ENCODE data around the gene GEMIN7.

GEMIN7 gene

GRCh38 chr19:45097776-45098520, 18.9 kb downstream of the GEMIN7 start:
- H4K20me1 ChIP-seq (ENCODE audit: low read depth, low read length) = no peaks in the 10 kb centered on the region; the same call in 1 of the 2 replicates
- H3K9me3 ChIP-seq (ENCODE audit: insufficient read depth, low read length) = no peaks in the 10 kb centered on the region
- peaks cover 98% of the 10 kb centered on the region for H3K79me2 ChIP-seq (ENCODE audit: insufficient read depth, low read length)
- H3K4me3 ChIP-seq (ENCODE audit: insufficient read depth, low read length, poor library complexity, severe bottlenecking) = no peak overlapping the region
- H3F3A ChIP-seq (ENCODE audit: insufficient read depth) = no peaks in the 10 kb centered on the region
- H3K9ac ChIP-seq (ENCODE audit: low read length) = no peak overlapping the region
- H3K27me3 ChIP-seq (ENCODE audit: low read length) = no peaks in the 10 kb centered on the region
- H3K9me2 ChIP-seq (replicated peaks; ENCODE audit: insufficient read depth, low read length) = no peaks in the 10 kb centered on the region
- H3K36me3 ChIP-seq (ENCODE audit: low read length) = no peaks in the 10 kb centered on the region
- no peak overlapping the region for H2AFZ ChIP-seq (ENCODE audit: low read depth, low read length, severe bottlenecking)
- TF ChIP-seq EZH2phosphoT487 (conservative IDR thresholded peaks at IDR 0.05; ENCODE audit: low read length) (no peak), CTCF (IDR thresholded peaks at IDR 0.05; ENCODE audit: insufficient read depth, low read length, poor library complexity, severe bottlenecking) (no peak)
- H3K27ac ChIP-seq (ENCODE audit: low read depth, low read length) = no peak overlapping the region
- no peak overlapping the region for H3K4me2 ChIP-seq (ENCODE audit: low read depth, low read length, poor library complexity, severe bottlenecking)

DNA sequence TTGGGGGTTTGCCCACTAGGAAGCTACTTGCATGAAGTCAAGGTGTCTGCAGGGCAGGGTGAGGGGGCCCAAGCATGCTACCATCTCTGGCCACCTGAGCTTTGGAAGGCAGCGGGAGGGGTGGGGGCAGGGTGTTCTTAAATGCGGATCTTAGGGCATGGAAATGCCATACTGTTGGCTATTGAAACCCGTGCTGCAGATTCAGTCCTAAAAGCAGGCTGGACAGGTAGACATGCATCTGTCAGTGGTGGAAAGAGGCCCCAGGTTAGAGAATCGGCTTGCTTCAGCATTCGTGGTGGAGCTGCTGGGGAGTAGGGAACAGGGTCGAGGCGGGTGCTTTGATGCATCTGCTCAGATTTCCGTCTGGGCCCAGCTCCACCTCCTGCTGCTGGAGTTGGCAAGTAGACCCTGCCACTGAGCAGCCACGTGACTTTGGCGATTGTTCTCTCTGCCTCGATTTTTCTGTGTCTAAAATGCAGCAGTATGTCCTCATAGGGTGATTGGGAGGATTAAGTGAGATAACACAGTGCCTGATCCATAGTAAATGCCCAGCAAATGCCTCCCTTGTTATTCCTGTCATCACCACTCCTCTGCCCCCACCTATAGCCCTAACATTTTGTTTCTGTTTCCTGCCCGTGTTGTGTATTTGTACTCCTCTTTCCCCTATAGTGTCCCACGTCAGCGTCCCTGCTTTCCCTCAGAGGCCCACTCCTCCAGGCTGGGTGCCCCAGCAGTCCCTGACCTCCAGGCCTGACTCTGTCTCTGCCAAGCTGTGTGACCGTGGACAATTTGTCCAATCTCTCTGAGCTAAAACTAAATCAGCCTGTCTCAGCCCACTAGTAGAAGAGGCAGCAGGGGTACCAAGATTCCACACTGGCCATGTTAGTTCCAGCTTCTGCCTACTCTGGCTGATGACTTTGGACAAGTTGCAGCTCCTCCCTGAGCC, 19.7 kb downstream of the GEMIN7 start:
- Histone ChIP-seq H3K36me3 (ENCODE audit: low read length) (no peaks in the 10 kb centered on the region), H3K27me3 (ENCODE audit: low read length) (no peaks in the 10 kb centered on the region), H3K9ac (ENCODE audit: low read length) (no peak overlapping the region), H3F3A (ENCODE audit: insufficient read depth) (no peaks in the 10 kb centered on the region), H2AFZ (ENCODE audit: low read depth, low read length, severe bottlenecking) (no peak overlapping the region), H3K9me3 (ENCODE audit: insufficient read depth, low read length) (no peaks in the 10 kb centered on the region), H3K9me2 (replicated peaks; ENCODE audit: insufficient read depth, low read length) (no peaks in the 10 kb centered on the region), H4K20me1 (ENCODE audit: low read depth, low read length) (no peaks in the 10 kb centered on the region; the same call in 1 of the 2 replicates), H3K79me2 (ENCODE audit: insufficient read depth, low read length) (peaks cover 97% of the 10 kb centered on the region), H3K4me3 (ENCODE audit: insufficient read depth, low read length, poor library complexity, severe bottlenecking) (no peak overlapping the region), H3K27ac (ENCODE audit: low read depth, low read length) (no peak overlapping the region), H3K4me2 (ENCODE audit: low read depth, low read length, poor library complexity, severe bottlenecking) (no peak overlapping the region)
- TF ChIP-seq EZH2phosphoT487 (conservative IDR thresholded peaks at IDR 0.05; ENCODE audit: low read length) = no peak
- TF ChIP-seq CTCF (IDR thresholded peaks at IDR 0.05; ENCODE audit: insufficient read depth, low read length, poor library complexity, severe bottlenecking) = no peak

DNA sequence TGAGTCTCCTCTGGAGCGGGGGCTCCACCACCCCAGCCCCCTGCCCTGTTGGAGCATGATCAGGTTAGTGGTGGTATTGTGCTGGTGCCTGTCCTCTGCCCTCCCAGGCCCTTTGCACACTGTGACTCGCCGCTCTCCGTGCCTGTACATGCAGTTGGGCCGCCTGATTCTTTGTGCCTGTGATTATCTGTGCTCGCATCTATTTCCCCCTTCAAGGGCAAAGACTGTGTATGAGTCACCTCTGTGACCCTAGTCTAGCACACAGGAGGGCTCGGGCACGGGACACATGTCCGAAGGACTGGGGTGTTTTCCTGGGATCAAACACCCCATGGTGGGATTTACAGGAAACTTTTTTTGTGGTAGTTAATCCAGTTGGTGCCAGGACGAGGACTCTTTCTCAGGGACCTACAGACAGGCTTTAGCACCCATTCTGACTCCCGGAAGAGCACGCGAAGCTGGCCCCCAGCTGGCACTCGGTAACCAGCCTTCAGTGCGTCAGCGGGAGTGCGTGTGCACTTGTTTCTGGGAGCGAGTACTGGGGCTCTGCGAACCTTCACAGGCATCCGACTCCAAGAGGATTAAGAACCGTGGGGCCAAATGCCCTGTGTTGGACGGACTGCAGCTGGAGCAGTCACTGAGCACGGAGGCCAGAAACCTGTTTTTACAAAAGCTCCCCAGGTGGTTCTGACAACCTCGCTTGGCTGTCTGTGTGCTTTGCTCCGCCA, 20.6 kb downstream of the GEMIN7 start:
- H3K4me2 ChIP-seq (ENCODE audit: low read depth, low read length, poor library complexity, severe bottlenecking) = no peak overlapping the region
- no peaks in the 10 kb centered on the region for H3K27me3 ChIP-seq (ENCODE audit: low read length)
- no peak overlapping the region for H3K27ac ChIP-seq (ENCODE audit: low read depth, low read length)
- H3K79me2 ChIP-seq (ENCODE audit: insufficient read depth, low read length) = peaks cover 97% of the 10 kb centered on the region
- no peaks in the 10 kb centered on the region for H3K9me3 ChIP-seq (ENCODE audit: insufficient read depth, low read length)
- H3K36me3 ChIP-seq (ENCODE audit: low read length) = no peaks in the 10 kb centered on the region
- no peak for TF ChIP-seq EZH2phosphoT487 (conservative IDR thresholded peaks at IDR 0.05; ENCODE audit: low read length)
- TF ChIP-seq CTCF (IDR thresholded peaks at IDR 0.05; ENCODE audit: insufficient read depth, low read length, poor library complexity, severe bottlenecking) = no peak
- H2AFZ ChIP-seq (ENCODE audit: low read depth, low read length, severe bottlenecking) = no peak overlapping the region
- no peak overlapping the region for H3K9ac ChIP-seq (ENCODE audit: low read length)
- H4K20me1 ChIP-seq (ENCODE audit: low read depth, low read length) = no peaks in the 10 kb centered on the region; the same call in 1 of the 2 replicates
- H3K4me3 ChIP-seq (ENCODE audit: insufficient read depth, low read length, poor library complexity, severe bottlenecking) = no peak overlapping the region
- H3F3A ChIP-seq (ENCODE audit: insufficient read depth) = no peaks in the 10 kb centered on the region
- H3K9me2 ChIP-seq (replicated peaks; ENCODE audit: insufficient read depth, low read length) = no peaks in the 10 kb centered on the region

All from SU-DHL-6 (cell line).